Upper lobe of left lung (tissue), 6 donors: ENCODE data around the gene HSD17B11. TPM values are rescaled to one million over a fixed set of nuclear protein-coding genes. Genes with fewer than 3 reads are reported as not detected.

Experiments used
- ATAC-seq, 2 donors: fragments of 200-7000 bp; cut with Tn5 transposase; one replicate each; pipeline ENCODE4 v1.9.1; 2022; ENCODE audit warnings: mild to moderate bottlenecking in 2 of 2, moderate library complexity in 2 of 2; ENCODE audit not compliant: low FRiP score in 2 of 2
- DNase-seq, 2 donors: peaks; one replicate each; pipeline ENCODE4 v3.0.0-alpha.2; 2019 to 2020
- H3K27ac ChIP-seq, 4 donors: fragments of 200-600 bp; sonication (generic); one replicate each; pipeline ENCODE4 v1.5.1; 2016 to 2019
- H3K27me3 ChIP-seq, 4 donors: fragments of 200-600 bp; sonication (generic); one replicate each; pipeline ENCODE4 v1.5.1; 2017 to 2019
- H3K36me3 ChIP-seq, 4 donors: fragments of 200-600 bp; sonication (generic); one replicate each; pipeline ENCODE4 v1.5.1; 2016 to 2019
- H3K4me1 ChIP-seq, 4 donors: fragments of 200-600 bp; sonication (generic); one replicate each; pipeline ENCODE4 v1.5.1; 2018 to 2019
- H3K4me3 ChIP-seq, 4 donors: fragments of 200-600 bp; sonication (generic); one replicate each; pipeline ENCODE4 v1.5.1; 2017 to 2019; ENCODE audit warnings: mild to moderate bottlenecking in 2 of 4, moderate library complexity in 1 of 4
- H3K9me3 ChIP-seq, 4 donors: fragments of 200-600 bp; sonication (generic); one replicate each; pipeline ENCODE4 v1.5.1; 2018 to 2019
- CTCF ChIP-seq, 6 experiments: fragments of 450-650 bp in 4 of 6; fragments of 200-600 bp in 2 of 6; sonication (generic) in 2 of 6; IDR thresholded peaks; one replicate each; pipeline ENCODE4 v1.5.1; 2016 to 2019; ENCODE audit warnings: antibody characterized with exemption in 6 of 6
- EP300 ChIP-seq, 4 donors: sonication (generic); formaldehyde crosslinking; IDR thresholded peaks; one replicate each; pipeline ENCODE4 v1.5.1; 2017; ENCODE audit warnings: antibody characterized with exemption in 4 of 4, control low read depth in 2 of 4
- POLR2A ChIP-seq, 4 donors: fragments of 450-650 bp; IDR thresholded peaks; one replicate each; pipeline ENCODE4 v1.5.1; 2016 to 2017; ENCODE audit warnings: antibody characterized with exemption in 4 of 4, mild to moderate bottlenecking in 2 of 4
- POLR2AphosphoS5 ChIP-seq, 2 donors: sonication (generic); formaldehyde crosslinking; IDR thresholded peaks; one replicate each; pipeline ENCODE4 v1.5.1; 2017; ENCODE audit warnings: antibody characterized with exemption in 2 of 2
- WGBS, 2 donors: methylation state at CpG; one replicate each; pipeline ENCODE4 v1.1.5; 2017 to 2018; 5-methylcytosine and 5-hydroxymethylcytosine counted together
- small RNA-seq, 4 donors: library from RNA; depleted of rRNA; stranded (forward); fragments of <200 nt; gene quantifications; one replicate each; pipeline ENCODE3, GENCODE V24; 2016
- total RNA-seq, 6 donors: library from RNA; depleted of rRNA in 4 of 6; stranded (reverse); fragments of >200 nt in 4 of 6; gene quantifications; one replicate each; pipeline versions ENCODE4 v1.1.0 to v1.2.1, GENCODE V29; 2016 to 2021
- donor health status: DM: no; HTN: no; CAD: no; lungs with moderate emphysema.
- donor health status: DM: no; HTN: yes; CAD: no; lungs with severe emphysema.

Gene HSD17B11
- total RNA-seq, 6 donors from 2014 or later = 24.4 to 166 (median 93.2) TPM

- H3K36me3 ChIP-seq = no peaks in the 10 kb centered on the region
- H3K27ac ChIP-seq = no peak overlapping the region
- no peak for DNase-seq
- H3K9me3 ChIP-seq = peaks cover 0 to 28% (median 3%) of the 10 kb centered on the region in 4 donors
- no peak overlapping the region for H3K4me3 ChIP-seq
- 50% methylated on average over 1 of the region's 1 CpG; no CpG with 5 or more reads in 1 of the 2 donors for WGBS, 2 donors
- no peak for ATAC-seq
- H3K4me1 ChIP-seq = no peaks in the 10 kb centered on the region
- H3K27me3 ChIP-seq = no peaks in the 10 kb centered on the region
- TF ChIP-seq EP300 (IDR thresholded peaks at IDR 0.05) (no peak), POLR2AphosphoS5 (IDR thresholded peaks at IDR 0.05) (no peak), POLR2A (IDR thresholded peaks at IDR 0.05) (no peak), CTCF (IDR thresholded peaks at IDR 0.05) (no peak)
Observed at GRCh38 chr4:87286970-87287369, 104.0 kb downstream of the HSD17B11 start.

Small RNAs within 50 kb of the gene (small RNA-seq; reads per million reads assigned to genes)
- gene MIR5705 (0 reads per million in 4 donors), gene RN7SL681P (0 reads per million in 4 donors)

Other genes with a start within 250 kb of the HSD17B11 start
- 10 to 100 TPM in 4 of 6 donors, 1 to 10 TPM in 2; 8.2 to 18.8 (median 11.9) TPM for gene KLHL8, start 170.6 kb downstream of the HSD17B11 start, total RNA-seq
- gene HSD17B13, start 68.3 kb downstream of the HSD17B11 start, total RNA-seq = 10 to 100 TPM in 1 of 6 donors, 1 to 10 TPM in 2, under 1 TPM in 3; 0.30 to 16.7 (median 1.7) TPM
- gene NUDT9, start 31.4 kb upstream of the HSD17B11 start, total RNA-seq = 10 to 100 TPM; 11.5 to 44.8 (median 31.0) TPM
- 100 to 1,000 TPM; 145 to 406 (median 343) TPM for gene SPARCL1, start 138.2 kb upstream of the HSD17B11 start, total RNA-seq
- gene DSPP, start 217.3 kb upstream of the HSD17B11 start, total RNA-seq = not detected